Effector CD4-positive, alpha-beta T cell (primary cell): ENCODE measurements around the gene GIN1.
"Not testable (repeated sequence)": the region's sequence is repeated elsewhere in the genome, so short reads cannot be mapped to it uniquely, and the experiment has no call there.

Experiments used
- DNase-seq: peaks from one replicate; pipeline ENCODE4 v3.0.0-alpha.2; 2020

GIN1 gene

GRCh38 chr5:103109277-103109676 is 10.7 kb downstream of the GIN1 start:
- DNase-seq, result no peak

- no peak for DNase-seq
These were observed 11.9 kb downstream of the GIN1 start for GRCh38 chr5:103108086-103108485.

- no peak for DNase-seq
These were observed 17.7 kb downstream of the GIN1 start for GRCh38 chr5:103102234-103102633.

GRCh38 chr5:103101079-103101750 is 18.7 kb downstream of the GIN1 start:
- DNase-seq, result no peak

GRCh38 chr5:103098993-103099392 is 20.9 kb downstream of the GIN1 start:
- DNase-seq, result no peak

- DNase-seq, result no peak
These were observed 25.2 kb downstream of the GIN1 start for GRCh38 chr5:103094737-103095136.

GRCh38 chr5:103093727-103094126 is 26.2 kb downstream of the GIN1 start:
- no peak for DNase-seq

- DNase-seq, result no peak
These were observed 27.3 kb downstream of the GIN1 start for GRCh38 chr5:103092676-103093075.

GRCh38 chr5:103090791-103091190 is 29.1 kb downstream of the GIN1 start:
- DNase-seq, result no peak

- DNase-seq, result no peak
These were observed 30.7 kb downstream of the GIN1 start for GRCh38 chr5:103089272-103089671.

- DNase-seq, result no peak
These were observed 33.4 kb downstream of the GIN1 start for GRCh38 chr5:103086547-103086946.

GRCh38 chr5:103079796-103080195 is 40.1 kb downstream of the GIN1 start:
- no peak for DNase-seq

- no peak for DNase-seq
These were observed 44.5 kb downstream of the GIN1 start for GRCh38 chr5:103075442-103075841.

GRCh38 chr5:103073500-103073899 is 46.4 kb downstream of the GIN1 start:
- not testable (repeated sequence) for DNase-seq

- no peak for DNase-seq
These were observed 53.6 kb downstream of the GIN1 start for GRCh38 chr5:103066326-103066725.

GRCh38 chr5:103060424-103060954 is 59.4 kb downstream of the GIN1 start:
- DNase-seq, result no peak

GRCh38 chr5:103059525-103059924 is 60.4 kb downstream of the GIN1 start:
- no peak for DNase-seq

- no peak for DNase-seq
These were observed 62.5 kb downstream of the GIN1 start for GRCh38 chr5:103057208-103058130.

- DNase-seq, result not testable (repeated sequence)
These were observed 73.2 kb downstream of the GIN1 start for GRCh38 chr5:103046706-103047105.

- DNase-seq, result no peak
These were observed 78.8 kb downstream of the GIN1 start for GRCh38 chr5:103041071-103041676.

GRCh38 chr5:103037673-103038455 is 82.1 kb downstream of the GIN1 start:
- DNase-seq, result no peak

- no peak for DNase-seq
These were observed 83.3 kb downstream of the GIN1 start for GRCh38 chr5:103036601-103037000.
